GM12801 (cell line): ENCODE measurements around the gene CYP1A2.

Source experiments
- TF ChIP-seq, protein P1 (sequence below): IDR thresholded peaks from one replicate; pipeline ENCODE4 v1.5.1; 2011; ENCODE audit warnings: control low read depth; ENCODE audit not compliant: insufficient read length; ENCODE audit errors: extremely low read depth

CYP1A2 gene

DNA sequence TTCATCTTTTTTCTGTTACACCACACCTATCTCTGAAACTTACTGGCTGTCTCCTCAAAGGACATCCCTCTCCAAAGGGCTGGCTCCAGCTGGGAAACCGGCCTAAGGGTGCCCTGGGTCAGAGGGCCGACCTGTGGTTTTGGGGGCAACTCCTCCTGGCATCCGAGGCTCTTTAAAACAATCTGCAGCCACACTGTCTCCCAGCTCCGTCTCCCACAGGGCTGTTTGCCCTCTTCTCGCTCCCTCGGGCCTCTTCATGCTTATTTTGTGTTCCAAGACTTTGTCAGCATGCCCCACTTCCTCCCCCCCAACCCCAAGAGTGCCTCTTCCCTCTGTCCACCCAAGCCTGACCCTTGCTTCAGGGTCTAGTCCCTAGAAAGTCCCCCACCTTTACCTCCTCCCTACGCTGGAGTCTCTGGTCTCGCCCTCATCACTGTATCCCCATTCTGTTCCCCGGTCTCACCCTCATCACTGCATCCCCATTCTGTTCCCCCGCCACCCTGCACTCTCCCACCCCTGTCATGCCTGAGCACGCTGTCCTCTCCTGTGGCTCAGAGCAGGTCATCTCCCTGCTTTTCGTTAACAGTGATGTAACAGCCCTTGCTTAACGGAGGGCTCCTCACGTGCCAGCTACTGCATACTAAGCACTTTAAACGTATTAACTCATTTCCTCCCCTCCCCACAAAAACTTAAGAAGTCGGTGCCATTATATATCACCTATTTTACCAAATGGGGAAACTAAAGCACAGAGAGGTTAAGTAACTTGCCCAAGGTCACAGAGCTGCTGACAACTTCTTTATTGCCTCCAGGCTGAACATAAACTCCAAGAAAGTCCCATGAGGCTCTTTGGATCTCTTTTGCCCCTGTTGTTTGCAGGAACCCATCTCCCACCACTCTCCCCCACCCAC lies 32.1 kb downstream of the CYP1A2 start:
- TF ChIP-seq, protein P1, sequence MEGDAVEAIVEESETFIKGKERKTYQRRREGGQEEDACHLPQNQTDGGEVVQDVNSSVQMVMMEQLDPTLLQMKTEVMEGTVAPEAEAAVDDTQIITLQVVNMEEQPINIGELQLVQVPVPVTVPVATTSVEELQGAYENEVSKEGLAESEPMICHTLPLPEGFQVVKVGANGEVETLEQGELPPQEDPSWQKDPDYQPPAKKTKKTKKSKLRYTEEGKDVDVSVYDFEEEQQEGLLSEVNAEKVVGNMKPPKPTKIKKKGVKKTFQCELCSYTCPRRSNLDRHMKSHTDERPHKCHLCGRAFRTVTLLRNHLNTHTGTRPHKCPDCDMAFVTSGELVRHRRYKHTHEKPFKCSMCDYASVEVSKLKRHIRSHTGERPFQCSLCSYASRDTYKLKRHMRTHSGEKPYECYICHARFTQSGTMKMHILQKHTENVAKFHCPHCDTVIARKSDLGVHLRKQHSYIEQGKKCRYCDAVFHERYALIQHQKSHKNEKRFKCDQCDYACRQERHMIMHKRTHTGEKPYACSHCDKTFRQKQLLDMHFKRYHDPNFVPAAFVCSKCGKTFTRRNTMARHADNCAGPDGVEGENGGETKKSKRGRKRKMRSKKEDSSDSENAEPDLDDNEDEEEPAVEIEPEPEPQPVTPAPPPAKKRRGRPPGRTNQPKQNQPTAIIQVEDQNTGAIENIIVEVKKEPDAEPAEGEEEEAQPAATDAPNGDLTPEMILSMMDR, result no peak

DNA sequence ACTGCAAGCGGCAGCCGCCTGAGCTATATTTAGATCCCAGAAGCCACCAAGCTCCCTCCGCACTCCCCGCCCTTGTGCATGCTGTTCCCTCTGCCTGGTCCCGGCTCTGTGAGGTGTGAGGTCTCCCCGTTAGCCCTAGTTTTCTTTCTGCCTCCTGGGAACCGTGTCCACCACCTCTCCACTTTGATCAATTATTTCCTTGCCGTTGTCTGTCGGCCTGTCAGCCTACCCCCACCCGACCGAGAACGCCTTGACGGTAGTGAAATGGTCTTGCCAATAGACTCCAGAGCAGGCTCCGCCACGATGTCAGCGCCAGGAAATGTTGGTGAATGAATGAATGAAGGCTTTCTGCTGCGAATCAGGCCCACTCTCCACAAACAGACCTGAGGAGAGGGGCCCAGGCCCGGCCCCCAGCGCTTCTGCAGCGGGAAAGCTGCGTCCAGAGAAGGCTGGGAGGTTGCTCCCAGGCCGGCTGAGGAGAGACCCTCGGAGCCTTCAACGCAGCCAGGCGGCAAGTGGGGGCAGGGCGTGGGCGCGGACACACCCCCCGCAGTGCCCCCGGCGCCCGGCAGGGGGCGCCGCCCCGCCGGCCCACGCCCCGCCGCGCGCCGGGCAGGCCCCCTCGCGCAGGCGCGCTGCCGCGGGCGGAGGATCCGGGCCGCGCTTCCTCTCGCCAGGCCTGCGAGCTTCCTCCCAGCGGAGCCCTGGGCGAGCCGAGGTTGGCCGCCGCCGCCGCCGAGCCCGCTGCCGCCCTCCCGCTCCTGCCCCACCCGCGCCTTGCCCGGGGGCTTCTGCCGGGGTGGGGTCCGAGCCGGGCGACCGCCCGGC lies 33.0 kb downstream of the CYP1A2 start, which contains the start of gene CSK:
CSK (plus strand) TSS at position 650 of the 828 bp plus-strand sequence. CDS start 16,218 bp downstream, outside the sequence.
- TF ChIP-seq, protein P1, result no peak

GRCh38 chr15:74782259-74783071 lies 33.8 kb downstream of the CYP1A2 start:
- TF ChIP-seq, protein P1, result no peak

DNA sequence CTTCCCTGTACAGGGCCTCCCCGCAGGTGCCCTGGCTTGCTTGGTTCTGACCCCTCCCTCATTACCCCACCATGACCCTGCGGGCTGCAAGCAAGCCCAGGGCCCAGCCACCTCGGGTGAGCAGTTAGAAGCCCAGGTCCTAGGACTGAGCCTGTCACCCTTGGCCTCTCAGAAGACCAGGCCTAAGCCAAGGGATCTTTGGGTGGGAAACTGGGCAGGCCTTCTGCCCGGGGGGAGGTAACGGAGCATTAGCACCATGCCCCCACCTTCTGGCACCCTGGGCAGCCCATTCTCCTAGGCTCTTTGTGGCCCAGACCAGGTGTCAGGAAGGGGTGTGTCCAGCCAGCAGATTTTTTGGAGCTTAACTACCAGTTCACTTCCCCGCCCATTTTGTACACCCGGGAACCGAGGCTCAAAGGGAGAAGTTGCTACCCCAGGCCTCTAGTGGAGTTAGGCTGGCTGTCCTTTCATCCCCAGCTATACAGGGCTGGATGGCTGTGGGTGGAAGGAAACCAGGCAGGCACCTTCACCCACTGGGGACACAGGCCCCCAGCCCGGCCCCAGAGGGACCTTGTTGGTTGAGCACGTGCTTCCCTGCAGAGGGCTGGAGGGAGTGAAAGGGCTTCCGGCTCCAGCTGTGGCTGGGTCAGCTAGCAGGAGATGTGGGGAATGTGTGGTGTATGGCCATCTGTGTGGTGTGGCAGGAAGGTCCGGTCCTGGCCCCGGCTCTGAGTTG lies 34.6 kb downstream of the CYP1A2 start:
- TF ChIP-seq, protein P1, result no peak

DNA sequence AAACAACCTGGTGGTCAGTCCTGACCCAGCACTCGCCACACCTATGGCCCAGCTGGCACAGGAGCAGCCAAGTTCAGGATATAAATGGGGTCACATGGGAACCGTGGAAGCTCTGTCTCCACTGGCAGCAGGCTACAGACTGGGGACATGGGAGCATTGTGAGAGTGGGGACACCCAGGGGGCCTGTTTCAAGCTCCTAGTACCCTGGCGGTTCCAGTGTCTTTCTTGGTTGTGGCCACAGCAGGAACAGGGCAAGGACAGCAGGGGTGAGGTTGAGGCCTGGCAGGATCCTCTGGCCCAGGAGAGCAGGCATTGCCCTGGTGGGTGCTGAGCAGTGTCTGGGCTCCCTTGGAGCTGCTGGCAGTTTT lies 35.1 kb downstream of the CYP1A2 start:
- TF ChIP-seq, protein P1, result no peak

DNA sequence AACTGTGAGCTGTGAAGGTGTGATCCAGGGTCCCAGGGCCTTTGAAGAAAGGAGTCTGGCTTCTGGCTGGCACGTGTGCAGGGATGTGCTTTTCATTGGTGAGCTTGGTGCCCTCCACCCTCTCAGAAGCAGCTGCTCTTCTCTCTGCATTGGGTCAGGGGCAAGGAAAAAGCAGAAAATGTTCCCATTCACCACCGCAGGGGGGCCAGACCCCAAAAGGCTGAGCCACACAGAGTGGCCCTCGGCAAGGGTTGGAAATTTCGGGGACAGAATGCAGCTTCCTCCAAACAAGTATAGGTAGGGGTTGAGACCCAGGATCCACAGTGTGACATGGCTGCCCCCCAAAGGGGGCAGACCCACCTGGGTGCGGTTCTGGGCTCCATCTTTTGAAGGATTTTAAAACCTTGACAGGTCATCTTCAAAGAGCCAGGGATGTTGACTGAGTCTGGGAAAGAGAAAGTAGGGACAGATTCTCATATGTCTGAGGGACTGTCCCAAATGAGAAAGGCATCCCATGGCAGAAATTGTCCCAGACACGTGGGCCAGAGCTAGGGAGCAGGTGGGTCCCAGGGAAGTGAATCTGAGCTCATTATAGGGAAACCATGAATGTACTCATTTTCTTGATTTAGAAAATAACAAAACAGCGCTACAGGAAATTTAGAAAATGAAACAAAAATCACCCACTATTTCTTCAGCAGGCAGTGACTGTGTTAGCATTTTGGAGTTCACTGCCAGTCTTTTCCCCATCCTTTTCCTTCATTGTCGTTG lies 36.0 kb downstream of the CYP1A2 start:
- TF ChIP-seq, protein P1, result no peak
